Ovary (tissue), 3 donors: ENCODE measurements around the gene ARL6IP1.

Experiments used
- POLR2A ChIP-seq: fragments of 450-650 bp; IDR thresholded peaks from one replicate; pipeline ENCODE4 v1.6.1; 2017; ENCODE audit warnings: antibody characterized with exemption, mild to moderate bottlenecking, moderate library complexity
- TF ChIP-seq, protein P1 (sequence below), 3 donors: fragments of 450-650 bp in 2 of 3; fragments of 200-600 bp in 1 of 3; IDR thresholded peaks; one replicate each; pipeline versions ENCODE4 v1.5.1 to v1.8.0; 2016 to 2022; ENCODE audit warnings: antibody characterized with exemption in 3 of 3, mild to moderate bottlenecking in 1 of 3
- donor health status: DM: no; HTN: no; CAD: no.

DNA sequence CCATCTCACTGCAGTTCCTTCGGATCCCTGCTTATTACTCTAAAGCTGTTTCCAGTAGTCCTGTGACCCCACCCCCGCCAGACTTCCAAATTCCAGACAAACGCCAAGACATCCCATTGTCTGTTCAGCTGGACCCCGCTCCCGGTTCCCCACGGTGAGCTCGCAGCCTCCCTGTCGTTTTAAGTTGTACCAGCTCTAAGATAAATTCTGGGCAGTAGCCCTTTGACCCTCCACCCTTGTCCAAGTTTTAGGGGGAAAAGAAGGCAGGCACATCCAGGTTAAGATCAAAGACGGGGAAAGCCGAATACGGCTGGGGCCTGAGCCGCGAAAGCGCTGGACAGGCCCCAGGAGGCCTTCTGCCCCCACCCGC, 589 bp downstream of the ARL6IP1 start:
- TF ChIP-seq, protein P1, sequence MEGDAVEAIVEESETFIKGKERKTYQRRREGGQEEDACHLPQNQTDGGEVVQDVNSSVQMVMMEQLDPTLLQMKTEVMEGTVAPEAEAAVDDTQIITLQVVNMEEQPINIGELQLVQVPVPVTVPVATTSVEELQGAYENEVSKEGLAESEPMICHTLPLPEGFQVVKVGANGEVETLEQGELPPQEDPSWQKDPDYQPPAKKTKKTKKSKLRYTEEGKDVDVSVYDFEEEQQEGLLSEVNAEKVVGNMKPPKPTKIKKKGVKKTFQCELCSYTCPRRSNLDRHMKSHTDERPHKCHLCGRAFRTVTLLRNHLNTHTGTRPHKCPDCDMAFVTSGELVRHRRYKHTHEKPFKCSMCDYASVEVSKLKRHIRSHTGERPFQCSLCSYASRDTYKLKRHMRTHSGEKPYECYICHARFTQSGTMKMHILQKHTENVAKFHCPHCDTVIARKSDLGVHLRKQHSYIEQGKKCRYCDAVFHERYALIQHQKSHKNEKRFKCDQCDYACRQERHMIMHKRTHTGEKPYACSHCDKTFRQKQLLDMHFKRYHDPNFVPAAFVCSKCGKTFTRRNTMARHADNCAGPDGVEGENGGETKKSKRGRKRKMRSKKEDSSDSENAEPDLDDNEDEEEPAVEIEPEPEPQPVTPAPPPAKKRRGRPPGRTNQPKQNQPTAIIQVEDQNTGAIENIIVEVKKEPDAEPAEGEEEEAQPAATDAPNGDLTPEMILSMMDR (IDR thresholded peaks at IDR 0.05), result no peak
- TF ChIP-seq POLR2A, result no peak
